Measurements from ENCODE around the gene CDV3. TPM values are rescaled to one million over a fixed set of nuclear protein-coding genes. Genes with fewer than 3 reads are reported as not detected.

The CDV3 gene
- total RNA-seq, 1 experiment from 2014 or later, result 173 TPM

GRCh38 chr3:133593243-133593642 lies 19.8 kb downstream of the CDV3 start:
- Histone ChIP-seq H3K56ac (ENCODE audit: insufficient read length, low read depth, low read length) (no peak overlapping the region), H3K9me3 (ENCODE audit: control insufficient read depth, low read depth, low read length) (no peaks in the 10 kb centered on the region), H2BK20ac (ENCODE audit: low read depth, low read length, poor library complexity, severe bottlenecking) (no peak overlapping the region), H2BK5ac (ENCODE audit: insufficient read length, low read length) (no peak overlapping the region), H4K20me1 (ENCODE audit: control insufficient read depth, insufficient read depth, insufficient read length) (no peaks in the 10 kb centered on the region), H3K79me2 (ENCODE audit: insufficient read depth, low read length) (no peaks in the 10 kb centered on the region), H3K14ac (ENCODE audit: insufficient read depth, low read length) (no peak overlapping the region), H3K9ac (ENCODE audit: extremely low read depth, insufficient read length, low read length) (no peak overlapping the region), H3K4me2 (ENCODE audit: insufficient read depth, insufficient read length, low read length) (no peak overlapping the region), H2BK120ac (ENCODE audit: low read depth, low read length, poor library complexity, severe bottlenecking) (no peak overlapping the region), H2BK12ac (ENCODE audit: insufficient read length, low read depth, low read length) (no peak overlapping the region), H3K4ac (ENCODE audit: low read depth, low read length) (no peak overlapping the region), H3K4me1 (ENCODE audit: insufficient read depth, low read length) (no peaks in the 10 kb centered on the region), H4K5ac (ENCODE audit: insufficient read length, low read depth, low read length) (no peak overlapping the region), H3T11ph (ENCODE audit: low read length) (no peak overlapping the region), H3K79me1 (ENCODE audit: insufficient read depth, low read depth, low read length, poor library complexity, severe bottlenecking) (no peaks in the 10 kb centered on the region), H3K27me3 (ENCODE audit: insufficient read depth, low read length) (no peaks in the 10 kb centered on the region), H3K18ac (ENCODE audit: insufficient read length, low read depth, low read length) (no peak overlapping the region), H3K23me2 (ENCODE audit: insufficient read length, low read depth, low read length, poor library complexity, severe bottlenecking) (no peaks in the 10 kb centered on the region), H4K8ac (replicated peaks; ENCODE audit: insufficient read length, low read depth, low read length) (no peak overlapping the region), H2AFZ (ENCODE audit: low read length) (no peak overlapping the region), H3K23ac (ENCODE audit: insufficient read length, low read depth, low read length) (no peak overlapping the region), H2AK5ac (ENCODE audit: insufficient read length, low read length) (no peak overlapping the region), H4K91ac (ENCODE audit: insufficient read length, low read depth, low read length) (no peak overlapping the region), H2BK15ac (ENCODE audit: low read depth, low read length) (no peak overlapping the region), H3K27ac (ENCODE audit: insufficient read length, low read depth, low read length) (no peak overlapping the region)
- Mint-ChIP-seq H3K4me1 (peaks cover 0 to 2% of the 10 kb centered on the region in 2 experiments; a peak in 1 of 4 replicates), H3K9me3 (no peaks in the 10 kb centered on the region), H3K4me3 (no peak overlapping the region), H3K27me3 (ENCODE audit: low read depth) (no peaks in the 10 kb centered on the region), H3K27ac (no peak overlapping the region), H3K36me3 (ENCODE audit: insufficient read depth in 1 of 3, low read depth in 3 of 3) (peaks cover 7 to 21% (median 16%) of the 10 kb centered on the region in 3 experiments)
- TF ChIP-seq CTCF (conservative IDR thresholded peaks at IDR 0.05), result no peak
- no CpG with 5 or more reads among the region's 2 CpGs for WGBS (ENCODE audit: extremely low coverage, insufficient read length, low lambda C conversion rate)
- no peak for DNase-seq

Data from H9 (cell line).